M059J (cell line): ENCODE results near the gene TMEM8B. TPM values are rescaled to one million over a fixed set of nuclear protein-coding genes. Genes with fewer than 3 reads are reported as not detected.

Experiments
- DNase-seq: peaks from one replicate; pipeline ENCODE4 v3.0.0-alpha.2; 2012; ENCODE audit warnings: low read depth
- total RNA-seq: library from RNA; depleted of rRNA; stranded (reverse); fragments of >200 nt; shearing (Covaris generic); gene quantifications from 2 replicates; pipeline ENCODE4 v1.2.3, GENCODE V29; 2014

TMEM8B gene
- total RNA-seq, 1 experiment from 2014 or later, result 4.2 TPM

DNA sequence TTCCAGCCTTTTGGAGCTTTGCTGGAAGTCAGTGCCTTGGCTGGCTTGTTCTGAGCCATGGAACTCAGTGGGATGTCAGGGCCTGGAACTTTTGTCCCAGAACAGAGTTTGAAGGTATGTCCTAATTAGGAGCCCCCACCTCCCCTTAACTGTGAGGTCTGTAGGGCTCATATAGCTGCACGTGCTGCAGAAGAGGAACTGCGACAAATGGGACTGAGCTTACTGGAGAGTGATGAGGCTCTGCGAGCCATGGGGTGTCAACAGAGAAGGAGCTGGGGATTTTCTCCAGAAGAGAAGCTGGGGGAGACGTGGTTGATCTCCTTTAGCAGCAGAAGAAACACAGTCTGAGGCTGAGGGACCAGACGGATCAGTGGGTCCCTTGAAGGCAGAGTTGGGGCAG lies 10.9 kb downstream of the TMEM8B start:
- DNase-seq, result no peak

DNA sequence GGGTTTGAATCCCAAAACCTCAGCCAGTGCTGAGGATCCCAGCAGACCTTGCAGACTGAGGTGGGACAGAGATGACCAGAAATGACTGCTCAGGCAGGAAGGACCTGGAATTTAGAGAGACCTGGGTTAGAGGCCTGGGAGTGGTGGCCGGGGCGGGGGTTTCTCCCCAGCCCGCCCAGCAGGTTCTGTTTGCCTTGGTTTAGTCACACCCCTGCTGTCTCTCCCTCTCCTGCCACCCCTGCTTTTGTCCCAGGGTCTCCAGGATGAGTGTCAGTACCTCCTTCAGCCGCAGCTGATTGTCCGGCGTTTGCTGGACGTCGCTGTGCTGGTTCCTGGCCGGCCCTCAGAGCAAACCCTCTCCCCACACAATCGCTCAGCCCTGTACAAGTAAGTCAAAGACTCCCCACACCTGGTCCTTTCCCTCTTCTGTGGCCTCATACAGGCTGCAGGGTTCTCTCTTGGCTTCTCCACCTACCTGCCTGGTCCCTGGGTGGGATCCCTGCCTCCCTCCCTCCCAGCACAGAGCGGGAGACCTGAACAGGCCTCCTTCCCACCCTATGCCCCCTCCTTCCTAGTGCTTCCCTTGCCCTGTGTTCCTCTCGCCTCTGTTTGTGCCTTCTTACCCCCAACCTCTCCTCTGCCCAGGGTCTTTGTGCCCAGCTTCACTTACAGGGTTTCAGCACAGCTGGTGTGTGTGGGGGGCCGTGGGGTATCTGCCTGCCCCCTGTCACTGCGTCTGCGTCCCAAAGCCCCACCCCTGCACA lies 12.0 kb downstream of the TMEM8B start:
- DNase-seq, result no peak

DNA sequence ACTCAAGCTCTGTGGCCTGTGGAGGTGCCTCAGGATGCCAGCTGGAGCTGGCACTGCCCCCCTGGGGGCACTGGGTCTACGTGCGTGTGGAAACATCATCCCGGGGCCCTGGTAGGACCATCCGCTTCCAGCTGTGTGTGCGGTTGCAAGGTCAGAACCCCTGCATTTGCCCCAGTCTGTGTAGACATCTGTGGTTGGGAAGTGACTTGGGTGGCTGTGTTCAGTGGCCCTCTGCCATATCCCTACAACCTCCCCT lies 12.5 kb downstream of the TMEM8B start:
- DNase-seq, result no peak

DNA sequence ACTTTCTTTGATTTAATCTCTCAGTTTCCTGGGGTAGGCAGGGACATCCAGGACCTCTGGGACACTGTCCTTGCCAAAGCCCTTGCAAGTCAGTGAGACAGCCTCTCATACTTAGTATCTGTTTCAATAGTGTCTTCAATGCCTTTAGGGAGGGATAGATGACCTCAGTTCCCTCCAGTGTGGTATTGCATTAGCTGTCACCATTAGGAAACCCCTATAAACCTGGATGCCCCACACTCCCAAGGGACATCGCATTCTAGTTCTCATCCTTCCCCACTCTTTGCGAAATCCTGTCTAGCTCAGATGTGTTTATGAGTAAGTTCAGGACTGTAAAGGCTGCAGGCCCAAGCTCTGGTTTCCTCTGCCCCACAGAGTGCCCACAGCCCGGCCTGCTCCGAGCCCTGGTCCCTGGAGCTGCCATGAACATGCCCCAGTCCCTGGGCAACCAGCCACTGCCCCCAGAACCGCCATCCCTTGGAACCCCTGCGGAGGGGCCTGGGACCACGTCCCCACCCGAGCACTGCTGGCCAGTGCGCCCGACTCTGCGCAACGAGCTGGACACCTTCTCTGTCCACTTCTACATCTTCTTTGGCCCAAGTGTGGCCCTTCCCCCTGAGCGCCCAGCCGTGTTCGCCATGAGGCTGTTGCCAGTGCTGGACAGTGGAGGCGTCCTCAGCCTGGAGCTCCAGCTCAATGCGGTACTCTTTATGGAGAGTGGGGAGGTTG lies 13.2 kb downstream of the TMEM8B start:
- no peak for DNase-seq

DNA sequence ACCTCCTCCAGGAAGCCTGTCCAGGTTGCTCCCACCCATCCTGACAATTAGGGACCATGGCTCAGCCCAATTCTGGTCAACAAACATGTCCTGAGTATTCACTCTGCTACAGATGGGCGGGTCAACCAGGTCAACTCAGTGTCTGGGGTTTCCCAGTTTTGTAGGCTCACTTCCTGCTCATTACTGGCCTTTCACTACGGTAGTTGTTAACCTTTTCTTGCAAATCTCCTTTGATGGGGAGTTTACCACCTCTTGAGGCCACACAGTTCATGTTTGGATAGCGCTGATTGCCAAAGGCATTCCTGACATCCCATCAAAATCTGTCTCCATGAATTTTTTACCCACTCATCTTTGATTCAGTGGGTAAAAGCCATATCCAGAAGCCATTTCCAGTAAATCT lies 13.8 kb downstream of the TMEM8B start:
- no peak for DNase-seq

DNA sequence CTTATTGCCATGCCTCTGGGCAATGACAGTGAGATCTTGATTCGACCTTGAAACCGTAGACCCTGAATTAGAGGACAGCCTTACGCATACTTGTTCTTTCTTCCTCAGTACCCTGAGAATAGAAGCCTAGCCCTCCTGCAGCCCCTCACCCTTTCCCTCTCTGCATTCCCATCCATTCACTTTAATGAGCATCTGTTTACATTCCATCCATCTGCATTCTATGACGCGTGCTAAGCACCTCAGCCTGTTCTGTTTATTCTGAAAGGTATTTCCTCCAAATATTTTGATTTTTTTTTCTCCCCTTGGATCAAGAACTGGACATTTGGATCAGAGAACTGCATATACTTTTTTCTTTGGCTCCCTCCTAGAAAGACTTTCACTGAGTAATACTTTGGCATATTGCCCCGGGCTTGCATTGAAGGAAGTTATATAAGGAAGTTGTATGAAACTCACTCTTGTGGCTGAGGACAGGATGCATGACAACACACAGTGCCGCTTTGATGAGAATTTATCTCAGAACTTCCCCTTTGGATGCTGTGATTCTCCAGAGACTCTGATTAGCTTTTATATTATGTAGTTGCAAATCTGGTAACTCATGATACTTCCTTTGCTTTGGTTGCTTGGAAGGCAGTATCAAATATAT lies 15.7 kb downstream of the TMEM8B start:
- peak; percentile 92 for DNase-seq

DNA sequence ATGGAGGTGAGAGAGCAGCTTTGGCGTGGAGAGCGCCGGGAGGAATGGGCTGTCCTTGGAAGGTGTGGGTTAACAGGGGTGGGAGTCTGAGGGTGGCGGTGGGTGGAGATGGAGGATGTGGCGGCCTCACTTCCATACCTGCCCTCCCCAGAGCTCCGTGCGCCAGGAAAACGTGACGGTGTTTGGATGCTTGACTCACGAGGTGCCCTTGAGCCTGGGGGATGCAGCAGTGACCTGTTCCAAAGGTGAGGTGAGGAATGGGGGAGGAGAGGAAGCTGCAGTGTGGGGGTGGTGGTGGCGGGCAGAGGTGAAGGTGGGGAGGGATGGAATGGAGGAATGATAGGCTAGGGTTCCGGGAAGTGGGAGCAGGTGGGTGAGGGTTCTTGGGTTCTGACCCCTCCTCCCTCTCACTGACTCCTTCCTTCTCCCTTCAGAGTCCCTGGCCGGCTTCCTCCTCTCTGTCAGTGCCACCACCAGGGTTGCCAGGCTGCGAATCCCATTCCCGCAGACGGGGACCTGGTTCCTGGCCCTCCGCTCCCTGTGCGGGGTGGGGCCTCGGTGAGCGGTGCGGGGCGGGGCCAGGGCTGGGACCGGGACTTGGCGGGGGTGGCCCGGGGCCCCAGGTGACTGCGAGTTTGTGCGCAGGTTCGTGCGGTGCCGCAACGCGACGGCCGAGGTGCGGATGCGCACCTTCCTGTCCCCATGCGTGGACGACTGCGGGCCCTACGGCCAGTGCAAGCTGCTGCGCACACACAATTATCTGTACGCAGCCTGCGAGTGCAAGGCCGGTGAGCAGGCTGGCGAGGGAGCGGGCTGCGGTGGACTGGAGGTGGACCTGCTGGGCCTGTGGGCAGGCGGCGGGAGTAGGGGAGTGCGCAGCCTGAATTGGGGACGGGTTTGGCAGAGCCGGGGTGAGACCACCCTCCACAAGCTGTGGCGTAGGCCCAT lies 17.1 kb downstream of the TMEM8B start:
- no peak for DNase-seq

DNA sequence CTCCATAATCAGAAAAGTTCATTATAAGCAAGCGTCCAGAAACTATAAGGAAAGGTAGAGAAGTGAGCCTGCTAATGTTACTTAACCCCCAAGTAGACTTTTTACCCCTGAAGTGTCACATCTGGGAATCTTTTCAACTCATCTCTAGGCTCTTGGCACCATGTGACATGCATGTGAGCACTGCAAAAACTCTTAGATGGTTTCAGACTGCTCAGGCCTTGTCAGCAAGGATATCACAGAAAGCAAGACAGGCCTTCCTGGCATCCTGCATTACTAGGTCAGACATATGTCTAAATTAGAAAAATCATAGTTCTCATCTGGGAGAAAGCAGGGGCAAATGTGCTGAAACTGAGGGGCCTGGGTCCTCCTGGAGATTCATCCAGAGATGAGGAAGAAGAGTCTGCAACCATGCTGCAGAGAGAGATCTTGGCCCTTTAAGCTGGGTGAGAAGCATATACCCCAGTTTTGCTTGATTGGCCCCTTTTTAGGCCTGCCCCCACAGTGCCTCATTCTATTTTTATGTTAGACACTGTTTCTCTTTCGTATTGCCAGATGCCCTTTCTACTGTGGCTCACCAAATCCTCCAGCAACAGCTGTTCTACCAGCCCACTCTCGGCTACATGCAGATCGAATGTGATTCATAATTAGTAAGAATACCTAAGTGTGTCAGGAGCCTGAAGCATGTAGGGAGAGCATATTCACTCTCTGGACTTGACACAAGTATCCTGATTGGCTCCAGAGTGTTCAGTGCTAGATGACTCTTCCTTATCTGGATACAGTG lies 19.0 kb downstream of the TMEM8B start:
- peak; percentile 83 for DNase-seq

DNA sequence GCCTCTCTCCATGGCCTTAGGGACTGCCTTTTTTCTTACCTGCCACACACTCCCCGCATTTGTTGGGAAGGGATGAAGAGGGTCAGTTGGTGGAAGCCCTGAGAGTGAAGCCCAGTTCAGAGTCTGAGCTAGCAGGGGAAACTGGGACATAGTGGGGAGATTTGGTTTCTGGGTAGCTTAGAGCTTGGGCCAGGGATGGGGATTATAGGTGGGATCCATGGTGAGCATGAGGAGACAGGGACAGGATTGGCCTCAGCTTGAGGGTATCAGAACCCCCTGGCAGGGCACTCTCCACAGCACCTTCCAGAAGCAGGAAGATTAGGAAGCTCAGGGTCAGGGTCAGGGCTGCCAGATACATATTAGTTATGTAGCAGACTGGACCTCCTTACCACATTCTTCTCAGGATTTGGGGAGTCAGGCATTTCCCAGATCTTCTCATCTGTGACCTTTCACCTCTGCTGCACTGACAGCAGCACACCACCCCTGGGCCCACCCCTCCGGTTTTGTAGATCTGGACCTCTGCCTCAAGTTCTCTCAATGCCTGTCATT lies 23.3 kb downstream of the TMEM8B start:
- no peak for DNase-seq

DNA sequence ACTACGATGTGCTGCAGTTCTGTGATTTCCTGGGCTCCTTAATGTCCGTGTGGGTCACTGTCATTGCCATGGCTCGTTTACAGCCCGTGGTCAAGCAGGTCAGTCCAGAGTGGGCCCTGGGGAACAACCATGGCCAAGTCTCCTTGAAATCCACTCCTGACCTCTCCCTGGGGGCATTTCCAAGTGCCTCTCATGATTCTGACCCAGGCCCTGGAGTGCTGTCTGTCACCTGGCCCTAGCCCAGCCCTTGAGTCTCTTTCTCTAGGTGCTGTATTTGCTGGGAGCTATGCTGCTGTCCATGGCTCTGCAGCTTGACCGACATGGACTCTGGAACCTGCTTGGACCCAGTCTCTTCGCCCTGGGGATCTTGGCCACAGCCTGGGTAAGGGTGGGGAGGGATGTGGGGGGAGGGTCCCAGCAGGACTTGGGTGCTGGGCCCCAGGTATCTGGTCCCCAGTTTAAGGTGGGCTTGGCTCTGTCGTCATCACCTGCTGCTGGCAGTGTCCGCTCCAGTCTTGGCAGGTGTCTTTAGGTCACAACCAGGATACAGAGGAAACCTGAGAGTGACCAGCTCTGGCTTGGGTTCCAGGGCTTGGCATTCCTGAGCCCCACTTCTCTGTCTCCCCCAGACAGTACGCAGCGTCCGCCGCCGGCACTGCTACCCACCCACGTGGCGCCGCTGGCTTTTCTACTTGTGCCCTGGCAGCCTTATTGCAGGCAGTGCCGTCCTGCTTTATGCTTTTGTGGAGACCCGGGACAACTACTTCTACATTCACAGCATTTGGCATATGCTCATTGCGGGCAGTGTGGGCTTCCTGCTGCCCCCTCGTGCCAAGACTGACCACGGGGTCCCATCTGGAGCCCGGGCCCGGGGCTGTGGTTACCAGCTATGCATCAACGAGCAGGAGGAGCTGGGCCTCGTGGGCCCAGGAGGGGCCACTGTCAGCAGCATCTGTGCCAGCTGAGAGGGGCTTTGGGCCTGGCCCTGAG lies 24.1 kb downstream of the TMEM8B start:
- no peak for DNase-seq

DNA sequence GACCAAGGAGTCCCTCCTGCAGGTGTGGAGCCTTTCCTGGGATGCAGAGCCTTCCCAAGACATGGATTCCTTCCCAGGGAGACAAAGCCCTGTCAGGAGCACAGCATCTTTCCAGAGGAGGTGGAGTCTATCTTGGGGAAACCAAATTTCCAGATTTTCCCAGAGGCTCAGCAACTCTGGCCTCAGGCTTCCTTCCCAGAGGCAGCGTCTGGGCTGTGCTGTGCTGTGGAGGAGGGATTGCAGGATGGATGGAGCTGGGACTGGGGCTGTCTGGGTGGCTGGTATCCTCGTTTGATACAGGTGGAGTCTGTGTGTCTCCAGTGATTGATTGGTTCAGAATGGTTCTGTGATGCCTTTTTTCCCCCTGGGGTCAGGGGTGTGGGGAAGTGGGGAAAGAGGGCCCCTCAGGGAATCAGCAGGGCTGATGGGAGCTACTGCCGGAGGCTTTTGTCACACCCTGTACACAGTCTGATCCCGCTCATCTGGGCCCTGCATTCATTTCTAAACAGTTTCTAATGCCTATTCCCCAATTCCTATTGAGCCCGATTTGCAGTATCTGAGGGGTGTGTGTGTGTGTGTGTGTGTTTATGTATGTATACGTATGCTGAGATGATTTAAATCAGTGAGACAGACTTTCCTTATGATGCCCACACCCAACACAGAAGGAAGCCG lies 25.2 kb downstream of the TMEM8B start:
- no peak for DNase-seq

DNA sequence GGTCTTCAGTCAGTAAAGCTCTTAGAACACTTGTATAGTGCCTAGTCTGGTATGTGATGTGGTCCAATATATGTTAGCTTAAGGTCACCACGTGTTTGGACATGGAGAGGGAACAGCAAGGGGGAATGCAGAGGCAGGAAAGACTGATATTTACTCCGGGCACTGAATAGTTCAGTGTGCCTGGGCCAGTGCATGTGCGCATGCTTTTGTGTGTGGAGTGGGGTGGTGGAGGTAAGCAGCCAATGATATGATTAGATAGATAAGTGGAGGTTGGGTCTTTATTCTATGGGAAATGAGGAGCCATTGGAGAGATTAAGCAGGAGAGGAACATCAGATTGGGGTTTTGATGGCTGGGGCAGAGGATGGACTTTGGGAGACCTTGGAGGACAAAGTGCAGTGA lies 27.2 kb downstream of the TMEM8B start:
- DNase-seq, result no peak

DNA sequence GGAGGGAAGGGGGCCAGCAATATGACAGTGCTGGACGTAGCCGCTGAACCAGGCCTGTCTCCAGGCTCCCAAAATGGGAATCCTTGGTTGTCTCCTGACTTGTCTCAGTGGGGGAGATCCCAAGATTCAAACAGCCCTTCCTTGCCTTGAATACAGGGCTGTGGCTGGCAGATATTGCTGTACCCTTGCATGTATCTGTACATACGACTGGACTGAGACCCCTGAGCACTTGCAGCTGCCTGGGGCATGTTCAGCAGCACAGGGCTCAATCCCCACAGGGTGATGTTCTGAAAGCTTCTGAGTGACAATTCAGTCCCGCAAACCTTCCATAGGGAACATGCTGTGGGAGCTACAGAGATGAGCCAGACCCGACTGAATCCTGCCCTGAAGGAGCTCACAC lies 27.9 kb downstream of the TMEM8B start:
- no peak for DNase-seq

DNA sequence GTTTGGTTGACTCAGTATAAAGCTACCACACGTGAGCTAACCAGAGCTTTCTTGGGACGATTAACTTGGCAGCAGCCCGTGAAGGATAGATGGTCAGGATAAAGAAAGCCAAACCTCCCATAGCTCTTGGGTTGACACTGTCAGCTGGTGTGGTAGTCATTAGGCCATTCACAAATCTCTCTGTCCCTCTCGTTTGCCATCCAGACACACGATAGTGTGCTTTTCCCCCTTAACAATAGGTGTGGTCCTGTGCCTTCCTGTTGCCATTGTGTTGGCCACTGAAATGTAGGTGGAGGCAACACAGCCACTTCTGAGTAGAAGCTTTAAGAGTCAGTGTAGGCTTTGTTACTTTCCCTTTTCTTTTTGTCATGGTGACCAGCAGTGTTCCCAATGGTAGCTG lies 29.4 kb downstream of the TMEM8B start:
- DNase-seq, result no peak

DNA sequence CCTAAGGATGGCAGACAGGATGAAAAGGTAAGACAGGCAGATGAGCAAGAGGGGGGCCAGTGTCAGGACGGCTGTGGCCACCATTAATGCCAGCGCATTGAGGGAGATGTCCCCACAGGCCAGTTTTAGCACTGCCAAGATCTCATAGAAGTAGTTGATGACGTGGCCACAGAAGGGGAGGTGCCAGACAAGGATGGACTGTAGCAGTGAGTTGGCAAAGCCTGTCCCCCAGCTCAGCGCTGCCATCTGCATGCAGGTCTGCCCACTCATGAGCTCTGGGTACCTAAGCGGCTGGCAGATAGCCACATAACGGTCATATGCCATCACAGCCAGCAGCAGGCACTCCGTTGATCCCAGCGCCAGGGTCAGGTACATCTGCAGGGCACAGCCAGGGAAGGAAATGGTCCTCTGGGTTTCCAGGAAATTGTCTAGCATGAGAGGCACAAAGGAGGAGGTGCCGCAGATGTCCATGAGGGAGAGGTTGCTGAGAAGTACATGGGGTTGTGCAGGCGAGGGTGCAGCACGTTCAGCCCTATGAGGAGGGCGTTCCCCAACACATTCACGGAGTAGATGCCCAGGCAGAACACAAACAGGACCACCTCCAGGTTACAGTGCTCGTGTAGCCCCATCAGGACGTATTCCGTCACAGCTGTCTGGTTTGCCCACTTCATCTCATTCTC lies 30.4 kb downstream of the TMEM8B start:
- peak; percentile 59 for DNase-seq

DNA sequence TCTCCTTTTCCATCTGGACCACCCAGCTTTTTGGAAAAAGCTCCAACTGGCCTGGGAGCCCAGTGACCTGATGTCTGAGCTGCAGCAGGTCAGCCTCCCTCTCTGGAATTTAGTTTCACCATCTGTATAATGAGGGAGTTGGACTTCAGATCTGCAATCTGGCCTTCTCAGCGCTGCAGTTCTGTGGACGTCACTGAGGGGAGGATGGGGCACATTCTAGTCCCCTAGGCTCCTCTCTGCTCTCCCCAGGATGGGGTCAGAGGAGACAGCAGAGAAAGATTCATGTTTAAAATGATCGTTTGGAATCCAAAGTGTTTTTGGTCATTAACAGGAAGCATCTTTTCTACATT lies 30.9 kb downstream of the TMEM8B start:
- no peak for DNase-seq

DNA sequence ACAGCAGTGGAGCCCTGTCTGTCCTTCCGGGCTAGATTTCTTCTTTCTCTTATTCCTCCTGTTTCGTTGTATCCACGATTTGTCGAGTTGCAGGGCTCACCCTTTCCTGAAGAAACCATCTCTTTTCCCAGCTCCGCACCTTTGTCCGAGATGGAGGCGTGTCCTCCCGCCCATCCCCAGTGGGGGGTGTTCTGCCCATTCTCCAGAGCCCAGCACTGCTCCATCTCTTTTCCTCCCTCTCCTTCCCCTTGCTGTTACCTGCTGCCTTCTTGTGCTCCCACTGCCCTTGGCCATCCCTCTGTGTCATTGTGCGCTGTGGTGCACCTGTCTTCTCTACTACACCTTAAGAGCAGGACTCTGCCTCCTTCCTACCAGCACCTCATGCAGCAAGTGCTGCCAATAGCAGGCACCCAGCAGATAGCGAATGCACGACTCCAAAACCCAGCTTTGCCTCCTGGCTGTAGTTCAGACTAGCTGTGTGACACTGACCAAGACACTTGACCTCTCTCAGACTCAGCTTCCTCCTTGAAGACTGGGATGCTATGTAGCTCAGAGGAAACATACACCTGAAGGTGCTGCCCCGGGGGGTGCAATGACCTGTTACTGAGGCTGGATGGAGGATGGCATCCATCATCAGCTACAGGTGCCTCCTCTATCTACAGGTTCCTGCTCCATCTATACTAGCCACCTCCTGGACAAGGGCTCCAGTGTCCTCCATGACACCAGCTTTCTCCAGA lies 32.3 kb downstream of the TMEM8B start:
- no peak for DNase-seq

DNA sequence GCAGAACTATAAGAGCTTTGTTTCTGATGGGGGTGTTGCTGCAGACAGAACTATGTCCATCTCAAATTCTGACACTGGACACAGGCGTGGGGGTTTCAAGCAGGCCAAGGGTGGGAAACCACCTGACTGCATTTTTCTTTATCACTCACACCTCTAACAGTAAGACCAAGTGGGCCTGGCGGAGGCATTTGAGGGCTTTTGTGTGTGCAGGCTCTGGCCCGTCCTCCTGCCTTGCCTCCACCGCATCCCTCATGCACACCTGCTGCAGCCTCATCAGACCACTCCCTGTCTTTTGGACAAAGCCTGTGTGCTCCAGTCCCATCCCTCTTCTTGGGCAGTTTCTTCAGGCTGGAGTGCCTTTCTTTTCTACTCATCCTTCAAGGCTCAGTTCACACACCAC lies 33.3 kb downstream of the TMEM8B start:
- no peak for DNase-seq
